NCI-H1417 treated with DMSO at 0.1 percent for 48 hours (cell line): ENCODE data around the gene TSPYL2.
A peak's percentile ranks its signal among the peaks of the same experiment; 100 is the strongest.

Experiments
- DNase-seq: peaks from one replicate; lab custom pipeline; 2025; lab: John Stamatoyannopoulos, UW

The TSPYL2 gene

DNA sequence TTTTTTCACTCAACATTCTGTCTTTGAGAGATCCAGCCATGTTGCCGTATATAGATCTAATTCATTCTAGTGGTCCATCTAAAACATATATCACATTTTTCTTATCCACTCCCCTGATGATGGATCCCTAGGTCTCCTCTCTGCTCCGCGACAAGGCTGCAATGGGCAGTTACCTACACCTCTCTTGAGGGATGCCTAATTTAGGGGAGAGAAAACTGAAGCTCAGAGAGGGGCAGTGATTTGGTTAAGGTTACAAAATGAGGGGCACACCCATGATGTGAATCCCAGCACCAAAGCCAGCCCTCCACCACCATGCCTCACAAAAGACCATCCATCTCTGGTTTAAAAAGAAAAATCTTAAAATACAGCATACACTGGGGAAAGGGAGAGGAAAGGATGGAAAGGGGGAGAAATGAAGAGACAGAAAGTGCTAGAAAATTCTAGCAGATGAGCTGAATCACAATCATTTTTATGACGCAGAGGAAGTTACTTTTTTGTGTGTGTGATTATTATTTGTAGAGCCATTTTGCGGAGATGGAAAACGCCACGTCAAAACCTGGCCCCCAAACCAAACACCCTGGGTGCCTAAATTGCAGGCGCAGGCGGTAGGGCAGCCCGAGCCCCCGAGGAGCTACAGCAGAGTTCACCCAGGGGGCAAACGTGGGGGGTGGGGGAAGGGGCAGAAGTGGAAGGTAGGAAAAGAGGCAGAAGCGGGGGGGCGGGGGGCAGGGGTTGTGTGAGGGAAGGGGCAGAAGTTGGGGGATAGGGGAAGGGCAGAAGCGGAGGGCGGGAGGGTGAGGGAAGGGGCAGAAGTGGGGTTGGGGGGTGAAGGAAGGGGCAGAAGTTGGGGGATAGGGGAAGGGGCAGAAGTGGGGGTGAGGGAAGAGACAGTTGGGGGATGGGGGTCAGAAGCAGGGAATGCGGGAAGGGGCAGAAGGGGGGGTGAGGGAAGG, 1.3 kb upstream of the TSPYL2 start:
- DNase-seq, result no peak

DNA sequence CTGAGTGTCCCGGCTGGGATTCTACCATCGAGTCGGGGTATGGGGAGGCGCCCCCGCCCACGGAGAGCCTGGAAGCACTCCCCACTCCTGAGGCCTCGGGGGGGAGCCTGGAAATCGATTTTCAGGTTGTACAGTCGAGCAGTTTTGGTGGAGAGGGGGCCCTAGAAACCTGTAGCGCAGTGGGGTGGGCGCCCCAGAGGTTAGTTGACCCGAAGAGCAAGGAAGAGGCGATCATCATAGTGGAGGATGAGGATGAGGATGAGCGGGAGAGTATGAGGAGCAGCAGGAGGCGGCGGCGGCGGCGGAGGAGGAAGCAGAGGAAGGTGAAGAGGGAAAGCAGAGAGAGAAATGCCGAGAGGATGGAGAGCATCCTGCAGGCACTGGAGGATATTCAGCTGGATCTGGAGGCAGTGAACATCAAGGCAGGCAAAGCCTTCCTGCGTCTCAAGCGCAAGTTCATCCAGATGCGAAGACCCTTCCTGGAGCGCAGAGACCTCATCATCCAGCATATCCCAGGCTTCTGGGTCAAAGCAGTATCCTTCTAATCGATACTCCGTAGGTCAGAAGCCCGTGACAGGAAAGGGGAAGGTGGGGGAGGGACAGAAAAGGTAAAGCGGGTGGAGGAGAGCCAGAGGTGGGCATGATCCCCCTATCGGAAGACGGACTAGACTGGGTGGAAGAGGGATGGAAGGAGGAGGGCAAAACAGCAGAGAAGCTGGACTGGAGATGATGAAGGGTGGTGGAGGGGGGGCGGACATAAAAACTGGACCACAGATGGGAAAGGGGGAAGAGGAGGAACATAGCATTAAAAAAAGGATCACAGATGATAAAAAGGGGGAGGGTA, 828 bp downstream of the TSPYL2 start:
- no peak for DNase-seq

DNA sequence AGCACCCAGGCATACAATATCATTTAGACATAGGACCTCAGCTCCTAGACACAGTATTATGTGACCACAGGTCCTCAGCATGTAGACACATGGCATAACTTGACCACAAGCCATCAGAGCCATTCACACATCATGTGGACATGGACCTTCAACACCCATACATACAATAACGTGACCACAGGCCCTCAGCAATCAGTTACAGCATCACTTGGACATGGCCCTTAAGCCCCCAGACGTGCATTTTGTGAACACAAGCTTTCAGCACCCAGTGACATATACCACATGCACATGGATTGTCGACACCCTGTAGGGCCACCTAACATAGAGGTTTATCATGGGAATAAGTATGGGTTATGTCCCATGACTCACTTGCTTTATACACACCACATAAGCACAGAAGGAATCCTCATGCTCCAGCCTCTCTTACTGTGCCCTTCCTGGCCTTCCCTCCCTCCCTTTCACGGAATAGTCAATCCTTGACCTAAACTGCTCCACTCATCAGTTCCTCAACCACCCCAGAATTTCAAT, 1.9 kb downstream of the TSPYL2 start:
- no peak for DNase-seq

DNA sequence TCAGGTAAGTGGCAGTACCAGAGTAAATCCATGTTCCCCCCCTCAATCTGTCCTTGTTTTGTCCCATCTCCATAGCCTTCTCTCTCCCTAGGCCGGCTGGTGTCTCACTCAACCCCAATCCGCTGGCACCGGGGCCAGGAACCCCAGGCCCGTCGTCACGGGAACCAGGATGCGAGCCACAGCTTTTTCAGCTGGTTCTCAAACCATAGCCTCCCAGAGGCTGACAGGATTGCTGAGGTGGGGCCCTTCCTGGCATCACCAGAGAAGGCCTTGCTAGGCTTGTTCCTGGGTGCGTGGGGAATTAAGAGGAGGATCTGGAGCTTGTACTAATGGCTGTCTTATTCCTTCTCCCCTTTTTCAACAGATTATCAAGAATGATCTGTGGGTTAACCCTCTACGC, 2.7 kb downstream of the TSPYL2 start:
- no peak for DNase-seq

DNA sequence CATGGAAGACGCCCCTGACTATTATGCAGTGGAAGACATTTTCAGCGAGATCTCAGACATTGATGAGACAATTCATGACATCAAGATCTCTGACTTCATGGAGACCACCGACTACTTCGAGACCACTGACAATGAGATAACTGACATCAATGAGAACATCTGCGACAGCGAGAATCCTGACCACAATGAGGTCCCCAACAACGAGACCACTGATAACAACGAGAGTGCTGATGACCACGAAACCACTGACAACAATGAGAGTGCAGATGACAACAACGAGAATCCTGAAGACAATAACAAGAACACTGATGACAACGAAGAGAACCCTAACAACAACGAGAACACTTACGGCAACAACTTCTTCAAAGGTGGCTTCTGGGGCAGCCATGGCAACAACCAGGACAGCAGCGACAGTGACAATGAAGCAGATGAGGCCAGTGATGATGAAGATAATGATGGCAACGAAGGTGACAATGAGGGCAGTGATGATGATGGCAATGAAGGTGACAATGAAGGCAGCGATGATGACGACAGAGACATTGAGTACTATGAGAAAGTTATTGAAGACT, 3.6 kb downstream of the TSPYL2 start:
- no peak for DNase-seq

DNA sequence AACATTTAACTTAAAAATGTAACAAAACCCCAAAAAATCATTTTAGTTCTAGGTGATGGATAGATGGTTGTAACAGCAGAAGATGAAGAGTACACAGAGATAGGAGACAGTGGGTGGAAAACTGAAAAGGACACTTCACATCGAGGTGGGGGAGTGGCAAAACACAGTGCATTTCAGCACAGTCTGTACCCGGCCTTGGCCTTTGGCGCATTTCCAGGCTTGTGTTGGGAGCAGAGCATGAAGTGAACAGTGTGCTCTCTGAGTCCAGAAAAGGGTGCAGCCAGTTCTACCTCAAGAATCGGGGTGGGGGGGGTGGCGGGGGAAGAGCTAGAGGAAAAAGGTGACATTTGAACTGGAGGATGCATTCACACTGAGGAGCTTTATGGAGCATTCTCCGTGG, 4.3 kb downstream of the TSPYL2 start:
- DNase-seq, result no peak

DNA sequence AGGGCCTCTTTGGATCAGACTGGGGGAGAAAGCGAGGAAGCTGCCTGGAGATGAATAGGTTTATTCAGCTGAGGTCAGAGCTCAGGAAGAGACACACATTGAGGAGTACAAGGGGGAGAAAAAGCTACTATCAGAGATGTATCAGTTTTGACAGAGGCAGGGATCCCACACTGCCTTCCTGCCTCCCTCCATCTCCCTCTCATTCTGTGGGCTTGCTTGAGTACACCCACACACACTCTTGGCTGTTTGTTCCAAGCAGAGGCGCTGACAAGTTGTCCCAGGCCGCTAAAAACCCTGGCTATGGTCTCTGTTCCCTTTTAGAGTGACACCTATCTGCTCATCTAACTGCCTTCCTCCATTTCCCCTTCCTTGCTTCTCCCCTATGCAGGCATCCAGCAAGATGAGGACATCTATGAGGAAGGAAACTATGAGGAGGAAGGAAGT, 5.2 kb downstream of the TSPYL2 start:
- DNase-seq, result no peak

DNA sequence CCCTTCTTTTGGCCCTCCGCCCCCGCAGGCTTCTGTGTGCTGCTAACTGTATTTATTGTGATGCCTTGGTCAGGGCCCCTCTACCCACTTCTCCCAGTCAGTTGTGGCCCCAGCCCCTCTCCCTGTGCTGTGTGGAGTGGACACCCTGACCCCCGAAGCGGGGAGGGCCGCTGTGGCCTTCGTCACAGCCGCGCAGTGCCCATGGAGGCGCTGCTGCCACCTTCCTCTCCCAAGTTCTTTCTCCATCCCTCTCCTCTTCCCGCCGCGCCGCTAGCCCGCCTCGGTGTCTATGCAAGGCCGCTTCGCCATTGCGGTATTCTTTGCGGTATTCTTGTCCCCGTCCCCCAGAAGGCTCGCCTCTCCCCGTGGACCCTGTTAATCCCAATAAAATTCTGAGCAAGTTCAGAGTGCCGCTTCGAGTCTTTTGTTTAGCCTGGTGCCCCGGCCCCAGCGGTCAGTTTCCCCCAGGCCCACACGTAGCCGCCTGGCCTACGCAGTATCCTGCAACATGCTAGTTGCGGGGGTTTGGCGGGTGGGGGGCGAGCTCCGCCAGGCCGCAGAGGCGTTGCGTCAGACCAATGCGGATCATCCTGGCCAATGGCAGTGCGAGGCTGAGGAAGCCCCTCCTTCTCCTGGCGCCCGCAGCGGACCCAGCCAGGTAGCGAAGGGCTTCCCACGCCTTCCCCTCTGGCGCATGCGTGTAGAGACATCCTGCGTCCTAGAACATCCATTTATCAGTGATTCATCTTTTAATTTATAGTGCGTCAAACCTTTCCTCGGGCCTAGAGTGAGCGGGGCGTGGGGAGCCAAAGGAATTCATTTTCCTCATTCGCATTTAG, 6.2 kb downstream of the TSPYL2 start:
- no peak for DNase-seq

DNA sequence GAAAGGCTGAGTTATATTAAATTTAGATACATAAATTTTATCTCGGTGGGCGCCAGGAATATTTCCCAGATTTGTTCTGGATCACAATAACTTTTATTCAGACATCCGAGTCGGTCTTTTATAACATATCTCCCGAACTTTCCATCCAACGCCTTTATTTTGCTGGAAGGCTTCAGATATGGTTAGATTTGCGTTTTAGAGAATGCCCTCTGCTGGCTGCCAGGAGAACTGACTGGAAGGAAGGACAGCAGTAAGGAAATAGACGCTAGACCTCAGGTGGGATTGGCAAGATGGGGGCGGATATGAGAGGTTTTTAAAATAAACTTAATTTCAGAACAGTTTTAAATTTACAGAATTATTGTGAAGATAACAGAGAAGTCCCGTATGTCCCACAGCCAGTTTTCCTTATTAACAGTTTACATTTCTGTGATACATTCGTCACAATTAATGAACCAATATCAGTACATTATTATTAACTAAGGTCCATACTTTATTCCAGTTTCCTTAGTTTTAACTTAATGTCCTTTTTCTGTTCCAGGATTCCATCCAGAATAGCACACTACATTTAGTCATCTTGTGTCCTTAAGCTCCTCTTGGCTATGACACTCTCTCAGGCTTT, 7.2 kb downstream of the TSPYL2 start:
- DNase-seq, result peak; percentile 15

DNA sequence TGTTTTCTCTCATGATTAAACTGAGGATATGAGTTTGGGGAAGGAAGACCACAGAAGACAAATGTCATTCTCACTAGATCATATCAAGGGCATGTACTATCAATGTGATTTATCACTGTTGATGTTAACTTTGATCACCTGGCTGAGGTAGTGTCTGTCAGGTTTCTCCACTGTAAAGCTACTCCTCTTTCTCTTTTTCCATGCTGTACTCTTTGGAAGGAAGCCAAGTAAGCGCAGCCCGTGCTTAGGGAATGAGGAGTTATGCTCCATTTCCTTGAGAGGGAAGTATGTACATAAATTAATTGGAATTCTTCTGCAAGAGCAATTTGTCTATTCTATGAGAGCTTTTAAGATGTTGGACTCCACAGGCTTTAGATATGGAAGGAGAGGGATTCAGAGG, 7.8 kb downstream of the TSPYL2 start:
- no peak for DNase-seq

DNA sequence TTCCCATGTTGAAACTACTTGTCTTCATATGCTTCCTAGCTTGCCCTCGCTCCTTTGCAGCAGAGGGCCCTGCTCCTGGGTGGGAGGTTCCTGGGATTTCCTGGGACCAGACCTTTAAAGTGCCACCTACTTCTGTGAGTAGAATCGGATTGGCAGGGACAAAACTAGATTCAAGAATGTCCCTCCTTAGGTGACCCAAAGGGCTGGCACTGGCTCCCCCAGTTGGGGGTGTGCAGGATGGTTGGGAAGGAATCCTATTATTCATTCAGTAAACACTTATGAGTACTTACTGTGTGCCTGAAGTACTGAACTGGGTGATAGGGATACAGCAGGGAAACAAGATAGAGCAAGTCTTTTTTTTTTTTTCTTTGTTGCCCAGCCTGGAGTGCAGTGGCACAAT, 9.2 kb downstream of the TSPYL2 start:
- no peak for DNase-seq

DNA sequence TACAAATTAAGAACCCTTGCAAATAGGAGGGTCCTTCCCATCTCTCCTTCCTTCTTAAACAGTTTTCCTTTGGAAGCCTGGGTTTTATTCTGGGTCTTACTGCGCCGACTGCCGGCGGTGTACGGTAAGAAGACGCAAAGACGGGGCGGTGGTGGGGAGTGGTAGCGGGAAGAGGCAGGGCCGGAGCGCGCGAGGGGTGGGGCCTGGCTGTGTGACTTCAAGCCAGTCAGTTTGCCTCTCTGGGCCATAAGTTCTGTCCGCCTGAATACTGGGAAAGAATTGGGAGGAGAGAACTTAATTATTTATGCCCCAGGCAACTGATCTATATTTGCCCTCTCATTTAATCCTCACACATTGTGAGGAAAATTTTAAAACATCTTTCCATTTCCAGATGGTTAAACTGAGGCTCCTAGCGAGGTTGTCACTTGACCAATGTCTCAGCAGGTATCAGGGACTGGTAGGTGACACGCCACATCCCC, 11.0 kb downstream of the TSPYL2 start:
- DNase-seq, result no peak

DNA sequence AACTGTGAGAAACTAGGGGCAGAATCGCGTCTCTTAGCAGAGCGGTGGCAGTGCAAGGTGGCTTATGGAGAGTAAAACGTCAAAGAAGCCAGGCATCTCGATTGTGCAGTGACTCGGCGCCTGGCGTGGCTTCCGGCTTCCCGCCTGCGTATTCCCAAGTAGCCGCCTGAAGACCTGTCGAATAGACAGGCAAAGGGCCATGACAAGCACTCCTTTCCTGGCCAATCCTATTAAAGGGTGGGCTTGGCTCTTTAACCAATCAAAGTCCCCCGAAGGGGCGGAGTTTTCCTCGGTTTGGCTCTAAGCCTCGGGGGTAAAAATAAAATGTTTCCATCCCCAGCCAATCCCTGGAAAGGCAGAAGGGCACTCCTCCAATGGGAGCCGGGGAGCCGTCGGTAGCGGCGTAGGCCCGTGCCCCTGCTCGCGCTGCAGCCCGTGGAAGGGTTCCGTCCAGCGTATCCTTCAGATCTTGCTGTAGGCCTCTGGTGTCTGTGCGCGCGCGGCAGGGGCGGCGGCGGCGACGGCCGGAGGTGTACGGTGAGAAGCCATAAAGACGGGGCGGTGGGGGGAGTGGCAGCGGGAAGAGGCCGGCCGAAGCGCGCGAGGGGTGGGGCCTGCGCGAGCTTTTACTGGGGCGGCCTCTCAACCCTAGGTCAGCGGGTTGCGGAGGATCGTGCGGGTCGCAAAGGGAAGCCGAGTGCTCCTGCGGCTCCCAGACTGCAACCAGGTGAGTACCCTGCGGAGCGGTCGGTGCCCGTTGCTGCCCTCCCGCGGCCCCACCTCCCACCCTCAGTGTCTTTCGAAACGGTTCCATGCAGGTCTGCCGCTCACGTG, 11.8 kb downstream of the TSPYL2 start, which contains the start of gene KANTR:
TSS of gene KANTR (plus strand) at position 395 of the 834 bp plus-strand sequence. CDS start 30,131 bp downstream, outside the sequence.
- DNase-seq, result peak; percentile 83

DNA sequence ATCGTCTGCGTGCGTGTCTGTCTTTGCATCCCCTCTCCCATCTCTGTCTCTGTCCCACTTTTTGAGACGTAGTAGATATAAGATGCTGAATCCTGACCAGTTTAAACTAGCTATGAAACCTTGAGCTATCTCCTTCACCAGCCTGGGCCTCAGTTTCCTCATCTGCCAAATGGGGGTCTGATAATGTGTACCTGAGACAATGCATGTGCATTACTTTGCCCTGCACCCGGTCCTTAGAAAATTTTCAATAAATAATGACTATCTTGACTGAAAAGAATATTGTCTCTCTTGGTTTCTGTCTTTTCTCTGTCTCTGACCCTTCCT, 12.4 kb downstream of the TSPYL2 start:
- no peak for DNase-seq

DNA sequence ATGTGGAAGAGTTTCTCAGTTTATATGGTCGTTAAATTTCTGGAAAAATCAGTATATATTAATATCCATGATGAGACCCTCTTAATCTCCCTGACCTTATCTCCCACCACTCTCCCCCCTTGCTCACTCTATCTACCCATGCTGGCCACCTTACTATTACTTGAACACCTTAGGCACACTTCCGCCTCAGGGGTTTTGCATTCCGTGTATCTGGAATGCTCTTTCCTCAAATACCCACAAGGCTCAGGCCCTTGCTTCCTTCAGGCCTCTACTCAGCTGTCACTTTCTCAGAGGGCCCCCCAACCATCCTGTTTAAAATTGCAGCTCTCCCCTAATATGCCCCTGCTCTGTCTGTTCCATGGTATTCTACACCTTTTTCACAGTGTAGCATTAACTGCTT, 13.6 kb downstream of the TSPYL2 start:
- no peak for DNase-seq

DNA sequence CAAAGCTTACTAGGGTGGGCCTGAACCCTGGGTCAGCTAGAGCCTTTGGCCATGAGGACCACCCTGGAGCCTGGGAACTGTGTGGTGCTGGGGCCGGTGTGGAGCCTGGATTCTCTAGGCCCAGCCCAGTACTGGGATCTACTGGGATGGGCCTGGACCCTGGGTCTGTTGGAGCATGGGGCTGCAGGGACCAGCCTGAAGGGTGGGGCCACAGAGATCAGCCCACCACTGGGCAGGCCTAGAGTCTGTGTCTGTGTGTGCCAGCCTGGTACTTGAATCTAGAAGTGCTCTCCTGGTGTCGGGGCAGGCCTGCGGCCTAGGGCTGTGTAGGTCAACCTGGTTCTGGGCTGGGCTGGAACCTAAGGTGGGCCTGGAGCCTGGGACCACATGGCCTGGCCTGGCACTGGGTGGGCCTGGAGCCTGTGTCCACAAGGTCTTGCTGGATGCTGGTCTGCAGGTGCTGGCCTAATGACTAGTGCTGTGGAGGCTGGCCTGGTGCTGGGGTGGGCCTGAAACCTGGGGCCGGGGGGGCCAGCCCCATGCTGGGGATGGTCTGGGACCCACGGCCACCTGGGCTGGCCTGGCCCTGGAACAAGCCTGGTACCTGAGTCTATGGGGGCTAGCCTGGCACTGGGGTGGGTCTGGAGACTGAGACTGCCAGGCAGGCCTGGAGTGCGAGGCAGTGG, 32.8 kb downstream of the TSPYL2 start:
- no peak for DNase-seq

DNA sequence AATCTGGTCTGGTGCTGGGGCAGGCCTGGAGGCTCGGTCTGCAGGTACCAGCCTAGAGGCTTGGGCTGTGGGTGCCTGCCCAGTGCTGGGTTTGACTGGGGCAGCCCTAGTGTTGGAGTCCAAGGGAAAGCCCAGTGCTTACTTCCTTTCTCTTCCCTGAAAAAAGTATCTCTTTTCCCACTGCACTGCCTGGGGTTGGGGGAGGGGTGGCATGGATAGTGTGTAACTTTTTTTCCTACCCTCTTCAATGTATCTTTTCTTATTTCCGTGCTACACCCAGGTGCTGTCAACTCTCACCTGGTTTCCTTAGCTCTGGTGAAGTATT, 33.3 kb downstream of the TSPYL2 start:
- DNase-seq, result no peak

DNA sequence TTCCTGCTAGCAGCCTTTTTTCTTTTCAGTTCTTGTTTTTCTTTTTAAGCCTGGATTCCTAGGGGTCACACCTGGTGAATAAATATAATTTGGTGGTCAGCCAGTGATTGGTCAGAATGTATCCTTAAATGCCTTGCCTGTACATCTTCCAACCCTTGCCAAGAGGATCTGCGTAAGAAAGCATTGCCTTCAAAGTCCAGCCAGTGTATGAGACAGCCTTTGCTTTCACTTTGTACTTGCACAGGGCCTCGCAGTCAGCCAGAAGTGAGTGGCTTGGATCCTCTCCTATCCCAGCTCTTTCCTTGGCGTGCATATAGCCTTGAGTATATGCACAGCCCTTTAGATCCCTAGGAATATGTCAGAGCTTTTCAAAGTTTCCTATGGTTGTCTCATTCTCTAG, 33.9 kb downstream of the TSPYL2 start:
- no peak for DNase-seq

DNA sequence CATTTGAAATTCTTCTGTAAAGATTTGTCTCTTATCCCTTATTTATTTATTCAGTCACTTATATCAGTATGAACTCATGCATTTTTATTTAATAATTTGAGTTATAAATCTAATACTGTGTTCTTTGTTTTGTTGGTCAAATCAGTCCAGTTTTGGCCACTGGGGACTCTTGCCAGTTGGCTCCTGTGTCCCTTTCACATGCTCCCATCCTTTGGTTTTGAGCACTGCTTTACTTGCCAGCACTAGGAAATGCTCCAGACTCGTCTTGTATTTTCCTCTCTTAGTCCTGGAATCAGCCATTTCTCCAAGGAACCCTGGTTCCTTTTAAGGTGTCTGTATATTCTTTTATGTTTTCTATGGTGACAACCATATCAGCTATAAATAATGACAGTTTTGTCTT, 39.8 kb downstream of the TSPYL2 start:
- DNase-seq, result no peak

DNA sequence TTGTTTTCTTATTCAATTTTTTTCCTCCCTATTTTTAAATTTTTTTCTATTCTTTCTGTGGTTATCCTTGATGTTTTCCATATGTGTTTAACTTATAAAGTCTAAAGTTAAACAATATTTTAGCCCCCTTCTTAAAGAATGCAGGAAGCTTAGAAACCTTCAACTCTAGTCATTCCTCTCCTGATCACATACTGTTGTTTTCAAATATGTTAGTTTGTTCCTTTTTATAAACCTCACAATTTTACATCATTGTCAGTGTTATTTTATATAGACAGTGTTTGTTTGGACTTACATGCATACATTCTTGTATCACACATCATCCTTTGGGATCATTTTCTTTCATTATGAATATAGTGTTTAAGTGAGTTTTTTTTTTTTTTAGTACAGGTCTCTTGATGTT, 43.3 kb downstream of the TSPYL2 start:
- no peak for DNase-seq
